DND-41 (cell line): ENCODE results near the gene ESR1.

ENCODE experiments used
- ATAC-seq: fragments of 200-7000 bp; cut with Tn5 transposase; 3 replicates; pipeline ENCODE4 v1.9.1; 2021; ENCODE audit warnings: low read depth; ENCODE audit not compliant: insufficient read depth
- DNase-seq: peaks from one replicate; pipeline ENCODE4 v3.0.0-alpha.2; 2020
- H2AFZ ChIP-seq: 2 replicates; pipeline ENCODE4 v1.6.0; 2012; ENCODE audit warnings: low read depth, low read length
- H3K27ac ChIP-seq: 2 replicates; pipeline ENCODE4 v1.5.1; 2012; ENCODE audit warnings: low read length, inconsistent platforms
- H3K27me3 ChIP-seq: fragments of 200-600 bp; sonication (generic); 2 replicates; pipeline ENCODE4 v1.6.0; 2012; ENCODE audit warnings: low read length, mild to moderate bottlenecking, inconsistent platforms; ENCODE audit not compliant: insufficient read depth, poor library complexity
- H3K36me3 ChIP-seq: 2 replicates; pipeline ENCODE4 v1.5.1; 2012; ENCODE audit warnings: low read length, inconsistent platforms; ENCODE audit not compliant: insufficient read depth
- H3K4me1 ChIP-seq: 2 replicates; pipeline ENCODE4 v1.5.1; 2012; ENCODE audit warnings: mild to moderate bottlenecking, low read length; ENCODE audit not compliant: insufficient read depth
- H3K4me2 ChIP-seq: 2 replicates; pipeline ENCODE4 v1.6.0; 2012; ENCODE audit warnings: mild to moderate bottlenecking, moderate library complexity, low read length, inconsistent platforms; ENCODE audit not compliant: insufficient read depth
- H3K4me3 ChIP-seq, 2 experiments: fragments of 200-600 bp in 1 of 2; shearing (Covaris generic) in 1 of 2; 2 replicates each; pipeline ENCODE4 v1.5.1; 2012 to 2016; ENCODE audit warnings: inconsistent platforms in 2 of 2, low read length in 2 of 2, mild to moderate bottlenecking in 2 of 2, low read depth in 1 of 2, moderate library complexity in 1 of 2
- H3K79me2 ChIP-seq: 2 replicates; pipeline ENCODE4 v1.6.0; 2012; ENCODE audit warnings: low read length, inconsistent platforms; ENCODE audit not compliant: insufficient read depth
- H3K9ac ChIP-seq: 2 replicates; pipeline ENCODE4 v1.6.0; 2012; ENCODE audit warnings: low read depth, mild to moderate bottlenecking, inconsistent platforms, low read length, moderate library complexity
- H3K9me3 ChIP-seq: 2 replicates; pipeline ENCODE4 v1.5.1; 2012; ENCODE audit warnings: low read length, moderate library complexity, mild to moderate bottlenecking, inconsistent platforms; ENCODE audit not compliant: insufficient read depth, severe bottlenecking
- H4K20me1 ChIP-seq: 2 replicates; pipeline ENCODE4 v1.6.0; 2012; ENCODE audit warnings: low read length; ENCODE audit not compliant: insufficient read depth
- EZH2 ChIP-seq: IDR thresholded peaks from 3 replicates; pipeline ENCODE4 v1.6.1; 2012; ENCODE audit warnings: borderline replicate concordance, low read depth, mild to moderate bottlenecking, moderate library complexity, low read length, inconsistent platforms; ENCODE audit not compliant: severe bottlenecking
- TF ChIP-seq, protein P1 (sequence below): IDR thresholded peaks from 2 replicates; pipeline ENCODE4 v1.5.1; 2012; ENCODE audit warnings: borderline replicate concordance, low read length, moderate library complexity, mild to moderate bottlenecking; ENCODE audit not compliant: poor library complexity, severe bottlenecking; ENCODE audit errors: extremely low read depth

The ESR1 gene

DNA sequence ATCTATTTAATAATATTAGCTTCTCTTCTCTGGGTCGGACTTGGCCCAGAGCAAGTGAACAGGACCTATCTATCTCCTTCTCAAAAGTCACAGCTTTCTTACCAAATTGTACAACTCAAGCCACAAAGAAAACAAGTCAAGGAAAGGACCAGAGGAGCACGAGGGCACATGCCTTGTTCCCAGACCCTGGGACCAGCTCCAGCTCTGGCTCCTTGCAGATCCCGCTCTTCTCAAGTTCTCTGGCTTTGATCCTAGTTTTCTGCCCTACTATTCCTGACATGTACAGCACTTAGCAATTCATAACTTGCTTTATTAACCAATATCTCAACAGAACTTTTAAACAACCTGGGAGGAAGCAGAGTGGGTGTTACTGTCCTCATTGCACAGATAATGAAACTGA is 185.9 kb downstream of the ESR1 start:
- H3K36me3 ChIP-seq = no peaks in the 10 kb centered on the region
- ATAC-seq (no peak), DNase-seq (no peak)
- H3K79me2 ChIP-seq = no peaks in the 10 kb centered on the region
- no peak overlapping the region for H2AFZ ChIP-seq
- no peaks in the 10 kb centered on the region for H4K20me1 ChIP-seq
- no peak overlapping the region for H3K4me2 ChIP-seq
- no peak for TF ChIP-seq EZH2
- TF ChIP-seq, protein P1, sequence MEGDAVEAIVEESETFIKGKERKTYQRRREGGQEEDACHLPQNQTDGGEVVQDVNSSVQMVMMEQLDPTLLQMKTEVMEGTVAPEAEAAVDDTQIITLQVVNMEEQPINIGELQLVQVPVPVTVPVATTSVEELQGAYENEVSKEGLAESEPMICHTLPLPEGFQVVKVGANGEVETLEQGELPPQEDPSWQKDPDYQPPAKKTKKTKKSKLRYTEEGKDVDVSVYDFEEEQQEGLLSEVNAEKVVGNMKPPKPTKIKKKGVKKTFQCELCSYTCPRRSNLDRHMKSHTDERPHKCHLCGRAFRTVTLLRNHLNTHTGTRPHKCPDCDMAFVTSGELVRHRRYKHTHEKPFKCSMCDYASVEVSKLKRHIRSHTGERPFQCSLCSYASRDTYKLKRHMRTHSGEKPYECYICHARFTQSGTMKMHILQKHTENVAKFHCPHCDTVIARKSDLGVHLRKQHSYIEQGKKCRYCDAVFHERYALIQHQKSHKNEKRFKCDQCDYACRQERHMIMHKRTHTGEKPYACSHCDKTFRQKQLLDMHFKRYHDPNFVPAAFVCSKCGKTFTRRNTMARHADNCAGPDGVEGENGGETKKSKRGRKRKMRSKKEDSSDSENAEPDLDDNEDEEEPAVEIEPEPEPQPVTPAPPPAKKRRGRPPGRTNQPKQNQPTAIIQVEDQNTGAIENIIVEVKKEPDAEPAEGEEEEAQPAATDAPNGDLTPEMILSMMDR = no peak
- no peak overlapping the region for H3K27ac ChIP-seq
- no peak overlapping the region for H3K4me3 ChIP-seq
- no peaks in the 10 kb centered on the region for H3K4me1 ChIP-seq
- no peak overlapping the region for H3K9ac ChIP-seq
- peaks cover 4% of the 10 kb centered on the region for H3K27me3 ChIP-seq
- no peaks in the 10 kb centered on the region for H3K9me3 ChIP-seq

DNA sequence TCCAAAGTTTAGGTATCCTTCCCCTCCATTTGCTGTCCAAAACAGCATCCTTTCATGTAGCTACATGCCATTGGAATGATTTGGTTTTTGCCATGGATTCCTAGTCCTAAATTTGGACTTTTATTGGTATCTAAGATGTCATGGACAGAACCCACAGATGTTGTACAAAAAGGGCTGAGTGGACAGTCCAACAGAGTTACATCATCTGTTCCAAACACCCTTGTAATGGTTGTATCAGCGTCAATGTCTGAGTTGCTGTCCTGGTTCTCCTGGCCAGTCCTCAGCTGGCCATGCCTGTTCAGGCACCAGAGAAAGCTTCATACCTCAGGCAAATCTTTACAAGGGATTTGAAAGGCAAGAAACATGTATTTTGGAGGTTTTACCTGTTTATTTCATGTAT is 191.3 kb downstream of the ESR1 start:
- Histone ChIP-seq H3K9ac (no peak overlapping the region), H3K27ac (no peak overlapping the region), H3K79me2 (no peaks in the 10 kb centered on the region), H2AFZ (no peak overlapping the region), H3K4me2 (no peak overlapping the region), H3K4me1 (no peaks in the 10 kb centered on the region), H3K36me3 (no peaks in the 10 kb centered on the region), H3K27me3 (no peaks in the 10 kb centered on the region), H4K20me1 (no peaks in the 10 kb centered on the region), H3K9me3 (no peaks in the 10 kb centered on the region), H3K4me3 (no peak overlapping the region)
- ATAC-seq = no peak
- no peak for DNase-seq
- no peak for TF ChIP-seq EZH2

- H3K27ac ChIP-seq = no peak overlapping the region
- H3K9ac ChIP-seq = no peak overlapping the region
- H3K79me2 ChIP-seq = no peaks in the 10 kb centered on the region
- H3K4me2 ChIP-seq = no peak overlapping the region
- no peaks in the 10 kb centered on the region for H3K9me3 ChIP-seq
- no peak overlapping the region for H3K4me3 ChIP-seq
- H3K36me3 ChIP-seq = no peaks in the 10 kb centered on the region
- H3K27me3 ChIP-seq = no peaks in the 10 kb centered on the region
- no peak for DNase-seq
- no peaks in the 10 kb centered on the region for H4K20me1 ChIP-seq
- no peak for ATAC-seq
- no peak for TF ChIP-seq EZH2
- TF ChIP-seq, protein P1 = no peak
- H3K4me1 ChIP-seq = no peaks in the 10 kb centered on the region
- no peak overlapping the region for H2AFZ ChIP-seq
Measured at GRCh38 chr6:151999194-151999593, 191.7 kb downstream of the ESR1 start.

DNA sequence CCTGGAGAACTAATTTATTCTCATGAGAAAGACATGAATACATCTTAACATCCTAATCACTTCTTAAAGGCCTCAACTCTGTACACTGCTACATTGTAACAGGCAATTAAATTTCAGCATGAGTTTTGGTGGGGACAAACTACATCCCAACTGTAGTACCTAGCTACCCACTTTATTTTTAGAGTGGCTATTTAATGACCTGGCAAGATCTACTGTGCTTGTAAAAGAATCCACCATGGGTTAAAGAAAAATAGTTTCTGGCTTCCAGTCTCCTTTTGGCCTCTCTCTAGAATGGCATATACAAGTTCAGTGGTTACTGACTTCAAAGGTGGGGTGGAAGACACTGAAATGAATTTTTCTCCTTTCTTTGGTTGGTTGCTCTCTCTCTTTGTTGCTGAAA is 193.9 kb downstream of the ESR1 start:
- Histone ChIP-seq H3K36me3 (no peaks in the 10 kb centered on the region), H3K9me3 (no peaks in the 10 kb centered on the region), H3K9ac (no peak overlapping the region), H3K79me2 (no peaks in the 10 kb centered on the region), H3K27me3 (no peaks in the 10 kb centered on the region), H3K4me2 (no peak overlapping the region), H3K4me3 (no peak overlapping the region), H3K27ac (no peak overlapping the region), H3K4me1 (no peaks in the 10 kb centered on the region), H4K20me1 (no peaks in the 10 kb centered on the region), H2AFZ (no peak overlapping the region)
- no peak for ATAC-seq
- no peak for TF ChIP-seq EZH2
- TF ChIP-seq, protein P1 = no peak
- DNase-seq = no peak
